Vagina (tissue), 2 donors: ENCODE data around the gene B9D2.

Source experiments
- CTCF ChIP-seq, 3 experiments: fragments of 450-650 bp in 2 of 3; fragments of 200-600 bp in 1 of 3; sonication (generic) in 1 of 3; IDR thresholded peaks; one replicate each; pipeline ENCODE4 v1.5.1; 2017 to 2019; ENCODE audit warnings: antibody characterized with exemption in 3 of 3, mild to moderate bottlenecking in 2 of 3, moderate library complexity in 2 of 3
- POLR2AphosphoS5 ChIP-seq, 2 donors: sonication (generic); formaldehyde crosslinking; IDR thresholded peaks; one replicate each; pipeline ENCODE4 v1.9.0; 2017; ENCODE audit warnings: antibody characterized with exemption in 2 of 2, mild to moderate bottlenecking in 2 of 2, low read depth in 1 of 2; ENCODE audit not compliant: insufficient read depth in 1 of 2

GRCh38 chr19:41304706-41305483, 59.1 kb downstream of the B9D2 start:
- TF ChIP-seq CTCF (IDR thresholded peaks at IDR 0.05) = no peak
- TF ChIP-seq POLR2AphosphoS5 (IDR thresholded peaks at IDR 0.05; ENCODE audit: insufficient read depth in 1 of 2, low read depth in 1 of 2) = no peak
